Measurements from ENCODE around the gene STOML3. TPM values are rescaled to one million over a fixed set of nuclear protein-coding genes. Genes with fewer than 3 reads are reported as not detected.
A peak's percentile ranks its signal among the peaks of the same experiment; 100 is the strongest.

STOML3 gene
- total and polyA plus RNA-seq, 10 donors, result not detected

- H3K9me3 ChIP-seq, result no peaks in the 10 kb centered on the region
- H3K4me3 ChIP-seq, result no peak overlapping the region
- no peak for DNase-seq
- WGBS, 5 donors, result 84 to 96% (median 92%) methylated on average over 2 of the region's 2 CpGs
- no peak for TF ChIP-seq POLR2AphosphoS5 (IDR thresholded peaks at IDR 0.05)
- no peak for TF ChIP-seq POLR2A (IDR thresholded peaks at IDR 0.05)
- no peak for TF ChIP-seq CTCF (IDR thresholded peaks at IDR 0.05 in 8 of 11, conservative IDR thresholded peaks at IDR 0.05 in 3 of 11)
- H3K4me1 ChIP-seq, result no peaks in the 10 kb centered on the region
- H3K27me3 ChIP-seq (replicated peaks in 1 of 7), result no peaks in the 10 kb centered on the region
- no peak overlapping the region for H3K27ac ChIP-seq
- peaks cover 0 to 100% (median 76%) of the 10 kb centered on the region in 6 donors for H3K36me3 ChIP-seq
- intact Hi-C loops (cut with DNase I; ENCODE audit: low total_unique reads), result no loop called here
Observed at GRCh38 chr13:39023316-39023715, 32.7 kb upstream of the STOML3 start.

- H3K9me3 ChIP-seq, result no peaks in the 10 kb centered on the region
Observed at GRCh38 chr13:39020853-39021462, 30.3 kb upstream of the STOML3 start.

GRCh38 chr13:39016787-39017186 lies 26.2 kb upstream of the STOML3 start:
- 10 to 29% (median 16%) methylated on average over 2 of the region's 2 CpGs for WGBS, 5 donors
- TF ChIP-seq POLR2A (IDR thresholded peaks at IDR 0.05) (no peak), CTCF (IDR thresholded peaks at IDR 0.05 in 8 of 11, conservative IDR thresholded peaks at IDR 0.05 in 3 of 11) (peak in 2 of 11 experiments; percentile 34 to 37)
- Histone ChIP-seq H3K36me3 (peaks cover 6 to 100% (median 76%) of the 10 kb centered on the region in 6 donors), H3K4me3 (no peak overlapping the region), H3K9me3 (no peaks in the 10 kb centered on the region), H3K27ac (no peak overlapping the region), H3K4me1 (no peaks in the 10 kb centered on the region), H3K27me3 (replicated peaks in 1 of 7) (no peaks in the 10 kb centered on the region)
- no peak for DNase-seq
- intact Hi-C loops (cut with DNase I; ENCODE audit: low total_unique reads), result no loop called here

More at GRCh38 chr13:39020853-39021462, 30.3 kb upstream of the STOML3 start:
- WGBS, 5 donors, result 92 to 96% (median 93%) methylated on average over 4 of the region's 4 CpGs
- no peak overlapping the region for H3K27ac ChIP-seq
- no peak for DNase-seq
- H3K4me3 ChIP-seq, result no peak overlapping the region
- no peaks in the 10 kb centered on the region for H3K27me3 ChIP-seq (replicated peaks in 1 of 7)
- TF ChIP-seq POLR2AphosphoS5 (IDR thresholded peaks at IDR 0.05) (no peak), CTCF (IDR thresholded peaks at IDR 0.05 in 8 of 11, conservative IDR thresholded peaks at IDR 0.05 in 3 of 11) (no peak), POLR2A (IDR thresholded peaks at IDR 0.05) (no peak)
- H3K4me1 ChIP-seq, result no peaks in the 10 kb centered on the region
- H3K36me3 ChIP-seq, result peaks cover 0 to 100% (median 72%) of the 10 kb centered on the region in 6 donors
- intact Hi-C loops (cut with DNase I; ENCODE audit: low total_unique reads), result no loop called here

- no peaks in the 10 kb centered on the region for H3K4me1 ChIP-seq
- intact Hi-C loops (cut with DNase I; ENCODE audit: low total_unique reads), result no loop called here
- peaks cover 10 to 100% (median 76%) of the 10 kb centered on the region in 6 donors for H3K36me3 ChIP-seq
- no peak overlapping the region for H3K4me3 ChIP-seq
- 60 to 76% (median 66%) methylated on average over 1 of the region's 1 CpG for WGBS, 5 donors
- H3K27ac ChIP-seq, result no peak overlapping the region
- H3K27me3 ChIP-seq (replicated peaks in 1 of 7), result no peaks in the 10 kb centered on the region
- TF ChIP-seq POLR2A (IDR thresholded peaks at IDR 0.05), result no peak
- TF ChIP-seq CTCF (IDR thresholded peaks at IDR 0.05 in 8 of 11, conservative IDR thresholded peaks at IDR 0.05 in 3 of 11), result no peak
- no peak for DNase-seq
- no peaks in the 10 kb centered on the region for H3K9me3 ChIP-seq
Observed at GRCh38 chr13:39016087-39016486, 25.5 kb upstream of the STOML3 start.
